Measurements from ENCODE around the gene ABITRAM.

Gene ABITRAM

GRCh38 chr9:108921200-108921599 is 13.0 kb upstream of the ABITRAM start:
- Histone ChIP-seq H3K27ac (no peak overlapping the region), H3K9me3 (ENCODE audit: severe bottlenecking) (no peaks in the 10 kb centered on the region), H3K4me3 (ENCODE audit: low read depth, low read length) (no peak overlapping the region), H3K36me3 (peaks cover 84% of the 10 kb centered on the region), H3K27me3 (ENCODE audit: insufficient read depth, low read depth, severe bottlenecking) (no peaks in the 10 kb centered on the region)
- TF ChIP-seq, protein P1, sequence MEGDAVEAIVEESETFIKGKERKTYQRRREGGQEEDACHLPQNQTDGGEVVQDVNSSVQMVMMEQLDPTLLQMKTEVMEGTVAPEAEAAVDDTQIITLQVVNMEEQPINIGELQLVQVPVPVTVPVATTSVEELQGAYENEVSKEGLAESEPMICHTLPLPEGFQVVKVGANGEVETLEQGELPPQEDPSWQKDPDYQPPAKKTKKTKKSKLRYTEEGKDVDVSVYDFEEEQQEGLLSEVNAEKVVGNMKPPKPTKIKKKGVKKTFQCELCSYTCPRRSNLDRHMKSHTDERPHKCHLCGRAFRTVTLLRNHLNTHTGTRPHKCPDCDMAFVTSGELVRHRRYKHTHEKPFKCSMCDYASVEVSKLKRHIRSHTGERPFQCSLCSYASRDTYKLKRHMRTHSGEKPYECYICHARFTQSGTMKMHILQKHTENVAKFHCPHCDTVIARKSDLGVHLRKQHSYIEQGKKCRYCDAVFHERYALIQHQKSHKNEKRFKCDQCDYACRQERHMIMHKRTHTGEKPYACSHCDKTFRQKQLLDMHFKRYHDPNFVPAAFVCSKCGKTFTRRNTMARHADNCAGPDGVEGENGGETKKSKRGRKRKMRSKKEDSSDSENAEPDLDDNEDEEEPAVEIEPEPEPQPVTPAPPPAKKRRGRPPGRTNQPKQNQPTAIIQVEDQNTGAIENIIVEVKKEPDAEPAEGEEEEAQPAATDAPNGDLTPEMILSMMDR (IDR thresholded peaks at IDR 0.05; ENCODE audit: low read depth, low read length) = no peak
- DNase-seq = no peak

DNA sequence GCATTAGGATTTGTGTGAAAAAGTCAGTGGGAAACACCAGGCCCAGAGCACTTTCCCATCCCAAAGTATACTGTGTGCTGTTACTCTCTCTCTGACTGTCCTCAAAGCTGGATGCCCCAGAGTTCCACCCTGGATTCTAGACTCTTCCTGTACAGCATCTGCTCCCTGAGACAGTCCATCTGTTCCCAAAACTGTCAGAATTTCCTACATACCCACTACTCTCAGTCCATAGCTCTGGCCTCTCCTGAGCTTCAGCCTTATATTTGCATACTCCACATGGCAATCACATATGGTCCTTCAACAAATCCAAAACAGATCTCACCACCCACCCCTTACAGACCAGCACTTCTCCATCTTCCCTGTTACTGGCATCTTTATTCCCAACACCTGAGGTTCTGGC is 9.7 kb upstream of the ABITRAM start:
- H3K9me3 ChIP-seq (ENCODE audit: severe bottlenecking) = no peaks in the 10 kb centered on the region
- H3K27ac ChIP-seq = no peak overlapping the region
- no peak for DNase-seq
- H3K4me3 ChIP-seq (ENCODE audit: low read depth, low read length) = no peak overlapping the region
- TF ChIP-seq, protein P1 (IDR thresholded peaks at IDR 0.05; ENCODE audit: low read depth, low read length) = no peak
- H3K36me3 ChIP-seq = peaks cover 89% of the 10 kb centered on the region
- no peaks in the 10 kb centered on the region for H3K27me3 ChIP-seq (ENCODE audit: insufficient read depth, low read depth, severe bottlenecking)

DNA sequence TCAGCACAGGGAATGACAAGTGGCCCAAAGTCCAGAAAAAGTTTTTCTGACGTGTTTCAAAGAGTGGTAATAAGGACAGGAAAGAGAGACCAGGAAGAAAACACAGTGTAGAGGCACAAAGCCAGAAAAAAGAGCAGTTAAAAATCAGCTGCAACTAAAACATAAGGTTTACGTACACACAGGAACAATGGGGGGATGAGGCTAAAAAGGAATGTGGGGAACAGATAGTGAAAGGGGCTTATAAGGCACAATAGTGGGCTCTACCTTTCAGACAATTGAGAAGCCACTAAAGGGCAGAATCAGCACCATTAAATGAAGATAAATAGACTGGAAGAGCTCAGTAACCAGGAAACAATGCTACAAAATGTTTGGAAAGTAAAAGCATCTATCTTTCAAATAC is 5.8 kb upstream of the ABITRAM start:
- DNase-seq = no peak
- Histone ChIP-seq H3K27ac (no peak overlapping the region), H3K36me3 (peaks cover 70% of the 10 kb centered on the region), H3K4me3 (ENCODE audit: low read depth, low read length) (no peak overlapping the region), H3K9me3 (ENCODE audit: severe bottlenecking) (no peaks in the 10 kb centered on the region), H3K27me3 (ENCODE audit: insufficient read depth, low read depth, severe bottlenecking) (no peaks in the 10 kb centered on the region)
- TF ChIP-seq, protein P1 (IDR thresholded peaks at IDR 0.05; ENCODE audit: low read depth, low read length) = no peak

DNA sequence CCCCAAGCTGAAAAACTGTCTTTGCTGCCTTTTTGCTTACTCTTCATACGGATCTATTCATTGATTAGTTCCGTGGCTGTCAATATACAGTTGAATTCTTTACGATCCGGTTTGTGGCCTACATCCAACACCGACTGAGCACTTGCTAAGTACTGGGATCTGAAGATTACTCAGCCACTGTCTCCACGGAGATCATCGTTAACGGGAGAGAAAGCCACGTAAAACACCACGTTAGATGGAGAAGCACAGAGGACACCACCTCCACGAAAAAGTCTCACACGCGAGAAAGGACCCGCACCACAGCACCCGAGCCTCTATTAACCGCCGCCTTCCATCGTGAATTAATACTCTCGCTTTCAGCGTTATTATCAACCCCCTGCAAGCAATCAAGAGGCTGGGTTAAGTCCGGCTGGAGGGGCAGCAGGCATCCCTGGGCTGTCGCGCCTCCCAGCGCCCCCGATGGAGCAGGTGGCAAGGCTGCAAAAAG is 926 bp upstream of the ABITRAM start:
- Histone ChIP-seq H3K27me3 (ENCODE audit: insufficient read depth, low read depth, severe bottlenecking) (no peaks in the 10 kb centered on the region), H3K27ac (peak overlapping the region; percentile 90), H3K36me3 (peaks cover 38% of the 10 kb centered on the region), H3K4me3 (ENCODE audit: low read depth, low read length) (peak overlapping the region; percentile 100), H3K9me3 (ENCODE audit: severe bottlenecking) (no peaks in the 10 kb centered on the region)
- TF ChIP-seq, protein P1 (IDR thresholded peaks at IDR 0.05; ENCODE audit: low read depth, low read length) = 0 out of 2 replicates have a peak, but pooled peaks have one; percentile 5
- DNase-seq = peak; percentile 19

DNA sequence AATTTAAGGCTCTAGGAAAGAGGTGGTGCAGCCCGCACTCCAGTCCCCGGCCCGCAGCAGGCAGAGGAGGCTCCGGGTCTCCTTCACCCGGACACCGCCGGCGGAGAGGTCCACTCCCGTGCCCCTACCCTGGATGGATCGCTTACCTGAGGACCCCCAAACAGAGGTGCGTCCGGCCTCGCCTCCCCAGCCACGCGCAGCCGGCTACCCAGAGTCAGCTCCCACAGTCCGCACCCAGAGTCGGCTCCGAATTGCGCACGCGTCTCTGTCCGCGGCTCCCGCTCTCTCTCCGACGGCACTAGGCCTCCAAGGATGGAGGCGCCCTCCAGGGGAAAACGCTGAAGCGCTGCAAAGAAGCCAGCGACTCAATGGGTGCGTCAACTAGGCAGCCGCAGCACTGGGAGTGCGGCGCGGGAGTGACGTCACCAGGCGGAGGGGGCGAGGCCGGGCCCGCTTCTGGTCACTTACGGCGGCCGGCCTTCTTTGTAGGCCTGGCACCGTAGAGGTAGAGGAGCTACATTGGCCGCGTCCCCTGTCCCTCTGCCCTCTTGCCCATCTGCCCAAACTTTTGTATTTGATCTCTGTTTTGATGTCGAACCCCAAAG is 380 bp upstream of the ABITRAM start, which contains the start of gene ELP1:
ELP1 (minus strand) TSS at position 407 of the 605 bp plus-strand sequence. CDS start 2,978 bp downstream, outside the sequence.
- H3K9me3 ChIP-seq (ENCODE audit: severe bottlenecking) = no peaks in the 10 kb centered on the region
- H3K4me3 ChIP-seq (ENCODE audit: low read depth, low read length) = peak within 1 kb of the TSS; percentile 100
- H3K27me3 ChIP-seq (ENCODE audit: insufficient read depth, low read depth, severe bottlenecking) = no peaks in the 10 kb centered on the region
- TF ChIP-seq, protein P1 (IDR thresholded peaks at IDR 0.05; ENCODE audit: low read depth, low read length) = peak; percentile 68
- H3K27ac ChIP-seq = peak within 1 kb of the TSS; percentile 90
- peaks cover 37% of the 10 kb centered on the region for H3K36me3 ChIP-seq
- DNase-seq = peak; percentile 98

All from WERI-Rb-1 (cell line).